Fibroblast of the aortic adventitia (primary cell): Measurements from ENCODE around the gene LRRC8E. TPM values are rescaled to one million over a fixed set of nuclear protein-coding genes. Genes with fewer than 3 reads are reported as not detected.

ENCODE experiments used
- DNase-seq: peaks from one replicate; pipeline ENCODE4 v3.0.0-alpha.2; 2010; ENCODE audit warnings: low read depth
- H3K4me3 ChIP-seq: 2 replicates; pipeline ENCODE4 v1.5.1; 2011; ENCODE audit warnings: low read depth, mild to moderate bottlenecking, control low read depth, low read length, moderate library complexity
- total RNA-seq: library from RNA; depleted of rRNA; stranded (reverse); fragments of >200 nt; gene quantifications from 2 replicates; pipeline ENCODE4 v1.2.3, GENCODE V29; 2012; ENCODE audit warnings: low replicate concordance
- TF ChIP-seq, protein P1 (sequence below): IDR thresholded peaks from 2 replicates; pipeline ENCODE4 v1.5.1; 2011; ENCODE audit warnings: mild to moderate bottlenecking, low read length, control low read depth, inconsistent platforms; ENCODE audit not compliant: insufficient read depth

LRRC8E gene
- total RNA-seq, 1 donor, result 5.2 TPM

DNA sequence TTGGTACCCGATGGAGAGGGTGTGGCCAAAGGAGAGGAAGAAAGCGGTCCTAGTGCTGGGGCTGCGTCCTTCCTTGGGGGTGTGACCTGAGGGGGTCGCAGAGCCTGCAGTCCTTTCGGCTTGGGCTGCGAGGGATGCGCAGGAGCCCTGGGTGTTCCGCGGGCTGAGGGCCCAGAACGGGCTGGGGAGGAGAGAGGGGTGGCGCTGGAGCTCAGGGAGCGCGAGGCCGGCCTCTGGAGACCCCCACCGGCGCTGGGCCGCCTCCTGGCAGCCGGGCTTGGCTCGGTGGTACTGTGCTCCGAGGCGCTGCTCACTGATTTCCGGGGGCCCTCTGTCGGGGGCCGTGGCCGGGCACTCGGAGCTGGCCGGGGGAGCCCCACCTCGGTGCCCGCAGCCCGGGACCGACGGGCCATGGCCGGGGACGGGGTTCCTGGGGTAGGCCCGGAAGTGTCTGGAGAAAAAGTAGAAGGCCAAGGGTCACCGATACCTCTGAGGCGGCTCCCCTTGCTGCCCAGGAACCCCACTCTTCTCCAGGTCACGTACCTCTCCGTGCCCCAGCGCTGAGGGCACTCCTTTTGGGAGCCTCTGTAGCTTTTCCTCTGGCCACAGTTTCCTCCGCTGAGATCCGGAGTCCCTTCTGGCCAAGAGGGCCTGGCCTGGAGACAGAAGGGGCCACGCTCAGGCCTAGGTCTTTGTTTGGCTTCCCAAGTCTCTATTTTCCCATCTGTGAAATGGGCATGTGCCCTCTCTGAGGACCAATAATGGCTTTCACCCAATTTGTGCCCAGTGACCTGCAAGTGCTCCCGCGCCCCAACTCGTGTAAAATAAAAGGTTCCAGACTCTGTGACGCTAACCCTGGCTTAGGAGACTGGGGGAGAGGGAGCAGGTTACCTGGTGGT lies 15.8 kb upstream of the LRRC8E start:
- H3K4me3 ChIP-seq, result peak overlapping the region; percentile 19
- no peak for DNase-seq
- TF ChIP-seq, protein P1, sequence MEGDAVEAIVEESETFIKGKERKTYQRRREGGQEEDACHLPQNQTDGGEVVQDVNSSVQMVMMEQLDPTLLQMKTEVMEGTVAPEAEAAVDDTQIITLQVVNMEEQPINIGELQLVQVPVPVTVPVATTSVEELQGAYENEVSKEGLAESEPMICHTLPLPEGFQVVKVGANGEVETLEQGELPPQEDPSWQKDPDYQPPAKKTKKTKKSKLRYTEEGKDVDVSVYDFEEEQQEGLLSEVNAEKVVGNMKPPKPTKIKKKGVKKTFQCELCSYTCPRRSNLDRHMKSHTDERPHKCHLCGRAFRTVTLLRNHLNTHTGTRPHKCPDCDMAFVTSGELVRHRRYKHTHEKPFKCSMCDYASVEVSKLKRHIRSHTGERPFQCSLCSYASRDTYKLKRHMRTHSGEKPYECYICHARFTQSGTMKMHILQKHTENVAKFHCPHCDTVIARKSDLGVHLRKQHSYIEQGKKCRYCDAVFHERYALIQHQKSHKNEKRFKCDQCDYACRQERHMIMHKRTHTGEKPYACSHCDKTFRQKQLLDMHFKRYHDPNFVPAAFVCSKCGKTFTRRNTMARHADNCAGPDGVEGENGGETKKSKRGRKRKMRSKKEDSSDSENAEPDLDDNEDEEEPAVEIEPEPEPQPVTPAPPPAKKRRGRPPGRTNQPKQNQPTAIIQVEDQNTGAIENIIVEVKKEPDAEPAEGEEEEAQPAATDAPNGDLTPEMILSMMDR, result no peak

DNA sequence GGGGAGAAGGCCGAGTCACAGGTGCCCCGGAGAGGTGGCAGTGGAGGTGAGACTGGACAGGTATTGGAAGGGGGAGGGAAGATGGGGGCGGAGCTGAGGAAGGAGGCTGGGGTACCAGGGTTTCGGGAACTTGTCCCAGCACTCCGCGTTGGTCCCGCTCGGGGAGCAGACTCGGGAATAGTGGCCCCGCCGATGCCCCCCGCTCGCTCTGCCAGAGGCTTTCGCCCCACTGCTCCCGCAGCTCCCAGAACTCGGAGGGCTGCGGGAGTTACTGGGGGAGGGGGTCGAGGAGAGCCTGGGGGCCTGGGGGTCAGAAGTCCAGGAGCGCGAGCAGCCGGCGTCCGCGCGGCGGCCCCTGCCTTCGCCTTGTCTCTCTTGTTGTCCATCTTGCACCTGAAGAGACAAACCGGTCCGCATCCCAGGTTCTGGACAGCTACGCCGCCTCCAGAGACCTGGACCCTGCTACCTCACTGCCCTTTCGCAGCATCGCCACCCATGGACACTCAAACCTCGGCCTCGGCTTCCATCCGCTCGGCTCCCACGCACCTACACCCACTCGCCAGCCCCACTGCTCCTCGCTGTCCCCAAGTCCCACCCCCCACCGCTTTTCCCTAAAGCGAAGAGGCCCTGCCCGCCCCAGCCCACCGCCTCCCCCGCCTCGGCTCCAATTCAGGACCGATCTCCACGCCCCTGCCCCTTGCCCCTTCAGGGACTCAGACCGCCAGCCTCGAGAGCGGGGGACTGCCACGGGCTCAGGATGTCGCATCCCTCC lies 14.8 kb upstream of the LRRC8E start:
- no peak overlapping the region for H3K4me3 ChIP-seq
- DNase-seq, result no peak
- TF ChIP-seq, protein P1, result no peak

DNA sequence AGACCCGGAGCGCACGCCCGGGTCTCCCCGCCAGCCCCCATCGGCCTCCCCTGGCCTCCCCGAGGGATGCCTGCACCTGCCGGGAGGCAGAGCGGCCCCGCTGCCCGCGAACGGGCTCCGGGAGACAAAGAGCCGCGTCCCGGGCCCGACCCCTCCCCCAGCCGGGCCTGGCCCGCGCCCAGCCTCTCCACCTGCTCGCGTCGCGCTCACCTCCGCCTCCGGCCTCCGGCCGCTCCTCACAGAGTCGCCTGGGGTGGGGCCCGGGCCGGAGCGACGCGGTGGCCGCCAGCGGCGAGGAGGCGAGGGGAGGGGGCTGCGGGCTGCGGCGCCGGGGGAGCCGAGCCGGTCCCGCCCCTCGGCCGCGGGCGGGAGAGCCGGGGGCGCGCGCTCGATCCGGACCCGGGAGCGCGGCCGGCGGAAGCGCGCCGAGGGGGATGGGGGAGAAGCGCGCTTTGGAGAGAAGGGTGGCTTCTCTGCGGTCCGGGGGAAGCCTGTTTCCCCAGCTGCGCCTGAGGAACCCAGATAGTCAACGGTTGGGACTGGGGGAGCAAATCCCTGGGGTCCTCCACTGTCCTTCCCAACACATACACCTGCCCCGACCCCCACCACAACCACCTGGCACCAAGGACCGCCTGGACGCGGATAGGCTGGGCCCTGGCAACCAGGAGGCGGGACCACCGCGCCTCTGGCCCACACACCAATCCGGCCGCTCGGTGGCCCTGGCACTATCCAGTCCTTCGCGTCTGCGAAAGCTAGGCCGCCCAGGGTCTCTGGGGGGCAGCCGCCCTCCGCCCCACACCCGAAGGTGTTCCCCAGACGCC lies 14.0 kb upstream of the LRRC8E start, which contains the start of gene PRR36:
Gene PRR36, minus strand, starts transcription at position 315 of the 821 bp plus-strand sequence. CDS start 701 bp downstream, outside the sequence.
- H3K4me3 ChIP-seq, result no peak within 1 kb of the TSS
- TF ChIP-seq, protein P1, result no peak
- no peak for DNase-seq

DNA sequence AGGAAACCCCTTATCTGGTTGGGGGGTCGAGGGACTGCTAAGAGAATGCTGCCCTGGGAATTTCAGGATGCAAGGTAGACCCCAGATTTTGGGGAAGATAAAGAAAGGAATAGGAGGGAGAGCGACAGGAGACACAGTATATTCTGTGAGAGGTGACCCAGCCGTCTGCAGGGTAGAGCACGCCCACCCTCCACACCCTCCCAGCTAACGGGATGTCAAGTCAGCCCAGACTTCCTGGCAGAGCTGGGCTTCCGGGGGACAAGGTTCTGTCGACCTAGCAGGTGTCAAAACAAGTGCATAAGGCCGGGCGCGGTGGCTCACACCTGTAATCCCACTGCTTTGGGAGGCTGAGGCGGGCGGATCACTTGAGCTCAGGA lies 13.4 kb upstream of the LRRC8E start:
- H3K4me3 ChIP-seq, result no peak overlapping the region
- TF ChIP-seq, protein P1, result no peak
- DNase-seq, result no peak

DNA sequence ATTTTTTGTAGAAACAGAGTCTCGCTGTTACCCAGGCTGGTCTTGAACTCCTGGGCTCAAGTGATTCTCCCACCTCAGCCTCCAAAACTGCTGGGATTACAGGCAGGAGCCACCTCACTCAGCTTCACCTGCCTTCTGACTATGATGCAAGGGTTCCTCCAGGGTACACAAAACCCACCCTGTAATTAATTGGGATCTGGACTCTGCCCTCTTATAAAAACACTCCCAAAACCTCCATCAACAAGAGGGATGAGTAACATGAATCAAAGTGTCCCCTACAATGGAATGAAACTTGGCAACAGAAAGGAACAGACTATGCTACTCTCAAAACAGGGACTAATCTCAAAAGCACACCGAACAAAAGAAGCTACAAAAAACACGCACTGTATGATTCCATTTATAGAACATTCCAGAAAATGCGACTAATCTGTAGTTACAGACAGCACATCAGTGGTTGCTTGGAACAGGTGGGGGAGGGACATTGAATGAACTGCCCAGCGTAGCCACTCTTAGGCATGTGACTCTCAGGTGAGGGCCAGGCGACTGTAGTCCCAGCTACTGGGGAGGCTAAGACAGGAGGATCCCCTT lies 11.0 kb upstream of the LRRC8E start:
- DNase-seq, result no peak
- TF ChIP-seq, protein P1, result no peak
- H3K4me3 ChIP-seq, result no peak overlapping the region

DNA sequence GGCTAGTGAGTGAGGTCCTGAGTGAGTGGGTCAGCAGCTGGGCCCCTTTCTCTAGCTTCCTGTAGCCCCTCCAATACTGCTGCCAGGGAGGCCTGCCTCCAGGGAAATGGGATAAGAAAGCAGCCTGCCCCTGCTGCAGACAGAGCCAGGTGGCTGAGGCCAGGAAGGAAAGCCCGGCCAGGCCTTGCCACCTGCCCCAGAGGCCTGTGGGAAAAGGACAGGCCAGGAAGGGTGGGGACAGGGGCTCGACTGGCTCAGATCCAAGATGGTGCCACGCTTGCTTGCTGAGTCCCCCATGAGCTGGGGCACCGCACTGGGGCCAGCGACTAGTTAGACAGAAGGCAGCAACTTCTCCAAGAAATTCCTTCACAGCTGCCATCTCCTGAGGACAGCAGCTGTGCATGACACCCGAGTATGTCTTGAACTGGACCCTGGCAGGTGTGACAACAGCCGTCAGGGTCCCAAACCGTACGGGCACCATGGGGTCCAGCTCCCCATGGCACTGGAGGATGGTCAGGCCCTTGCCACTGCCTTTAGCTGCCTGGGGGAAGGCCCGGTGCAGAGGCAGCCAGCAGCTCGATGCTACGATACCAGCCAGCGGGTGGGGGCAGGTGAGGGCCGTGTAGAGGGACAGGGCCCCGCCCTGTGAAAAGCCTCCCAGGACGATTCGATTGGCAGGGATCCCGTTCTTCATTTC lies 9.1 kb upstream of the LRRC8E start:
- no peak for DNase-seq
- H3K4me3 ChIP-seq, result no peak overlapping the region
- TF ChIP-seq, protein P1, result no peak
